GM12872 (cell line): ENCODE results near the gene OMP.

ENCODE experiments used
- CTCF ChIP-seq: IDR thresholded peaks from 3 replicates; pipeline ENCODE4 v1.5.1; 2011; ENCODE audit warnings: low read depth, mild to moderate bottlenecking, low read length, moderate library complexity; ENCODE audit not compliant: insufficient read depth

The OMP gene

DNA sequence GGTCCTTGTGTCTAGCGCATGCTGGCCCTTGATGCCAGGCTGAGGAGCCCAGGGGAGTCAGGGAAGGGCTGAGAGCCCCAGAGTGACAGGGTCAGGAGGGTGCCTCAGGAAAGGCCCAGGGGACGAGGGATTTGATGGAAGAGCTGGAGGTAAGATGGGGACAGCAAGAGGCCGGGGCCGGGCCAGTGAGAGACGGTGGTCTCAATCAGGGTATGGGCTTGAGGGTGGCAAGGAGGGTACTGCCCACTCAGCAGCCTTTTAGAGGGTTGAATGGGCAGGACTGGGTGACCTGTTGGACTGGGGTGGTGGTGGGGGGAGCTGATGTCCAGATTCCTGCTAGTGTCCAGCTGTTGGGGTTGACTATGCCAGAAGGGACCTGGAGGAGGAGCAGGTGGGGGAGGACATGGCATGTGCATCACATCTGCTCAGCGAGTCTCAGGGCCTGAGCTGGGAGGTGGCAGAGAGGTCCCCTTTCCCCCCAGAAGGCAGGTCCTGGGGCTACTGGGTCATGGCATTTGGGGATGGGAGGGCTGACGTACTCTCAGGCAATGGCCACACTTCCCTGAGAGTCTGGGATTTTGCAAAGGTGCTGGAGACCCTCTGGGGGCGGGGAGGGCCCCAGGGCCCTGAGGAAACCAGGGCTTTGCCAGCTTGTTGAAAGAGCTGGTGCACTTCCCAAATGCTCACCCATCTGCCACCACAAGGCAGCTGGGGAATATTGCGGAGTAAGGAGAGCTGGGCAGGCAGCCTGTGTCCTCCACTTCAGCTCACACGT, 43.8 kb downstream of the OMP start:
- TF ChIP-seq CTCF: no peak

DNA sequence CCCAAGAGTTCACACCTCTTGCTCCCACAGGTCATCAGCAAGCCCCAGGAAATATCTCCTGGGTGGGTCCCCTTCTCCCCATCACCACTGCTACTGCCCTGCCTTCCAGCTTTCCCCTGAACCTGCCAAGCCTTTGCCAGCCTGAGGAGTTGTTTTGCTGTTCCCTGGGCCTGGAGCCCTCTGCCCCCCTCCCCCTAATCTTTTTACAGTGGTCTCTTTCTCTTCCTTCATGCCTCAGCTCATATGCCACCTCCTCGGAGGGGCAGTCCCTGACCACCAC, 44.3 kb downstream of the OMP start:
- TF ChIP-seq CTCF: no peak

- TF ChIP-seq CTCF: no peak
These were observed 45.2 kb downstream of the OMP start for GRCh38 chr11:77147668-77148321.

GRCh38 chr11:77148963-77149715, 46.5 kb downstream of the OMP start:
- TF ChIP-seq CTCF: no peak

DNA sequence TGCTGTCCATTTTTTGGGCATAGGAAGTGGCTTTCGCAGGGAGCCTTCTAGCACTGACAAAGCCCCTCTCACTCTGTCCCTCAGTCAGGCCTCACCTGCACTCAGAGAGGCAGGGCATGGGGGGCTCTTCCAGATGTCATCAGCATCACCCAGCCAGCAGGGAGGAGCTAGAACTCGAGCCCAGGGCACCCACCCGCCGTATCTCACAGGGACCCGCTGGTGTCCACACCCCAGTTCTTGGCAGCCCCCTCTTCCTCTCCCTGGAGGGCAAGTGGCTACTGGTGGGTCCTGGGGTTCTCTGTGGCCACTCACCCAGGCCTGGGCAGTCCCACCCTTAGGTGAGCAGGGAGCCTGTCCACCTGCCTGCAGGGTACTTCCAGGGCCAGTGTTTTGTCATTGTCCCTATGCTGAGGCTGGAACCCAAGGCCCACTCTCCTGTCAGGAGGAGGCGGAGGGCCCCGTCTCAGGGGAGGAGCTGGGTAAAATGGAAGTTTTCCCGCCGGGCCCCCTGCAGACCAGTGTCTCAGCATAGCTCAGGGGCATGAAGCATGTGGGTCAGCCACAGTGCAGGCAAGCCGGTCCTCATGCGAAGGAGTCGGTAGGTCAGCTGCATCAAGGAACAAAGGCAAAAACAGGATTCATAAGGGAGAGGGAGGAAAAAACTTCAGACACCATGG, 47.2 kb downstream of the OMP start:
- TF ChIP-seq CTCF: no peak

DNA sequence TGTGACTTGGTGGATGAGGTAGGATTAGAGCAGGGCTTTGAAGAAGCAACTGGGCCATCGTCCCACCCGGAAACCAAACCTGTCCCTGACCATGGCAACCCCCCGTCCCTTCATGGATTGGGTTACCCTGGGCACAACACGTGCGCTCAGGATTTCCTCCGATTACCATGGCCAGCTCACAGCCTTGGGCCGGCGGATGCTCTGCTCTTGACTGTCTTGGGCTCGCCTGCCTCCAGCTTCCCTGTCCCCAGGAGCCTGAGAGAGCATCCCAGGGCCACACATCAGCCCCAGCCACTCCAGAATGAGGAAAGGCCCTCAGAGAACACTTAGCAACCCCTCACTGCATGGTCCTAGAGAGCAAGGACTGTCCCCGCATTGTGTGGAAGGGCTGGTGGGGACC, 48.2 kb downstream of the OMP start:
- TF ChIP-seq CTCF: no peak
